Keratinocyte (primary cell): Measurements from ENCODE around the gene NMT1. TPM values are rescaled to one million over a fixed set of nuclear protein-coding genes. Genes with fewer than 3 reads are reported as not detected.

Source experiments
- DNase-seq: peaks from one replicate; pipeline ENCODE4 v3.0.0-alpha.2; 2011; ENCODE audit warnings: low read depth, missing footprints, low spot score
- FAIRE-seq: peaks from 2 replicates; lab custom pipeline; 2011; peaks lifted over from hg19 to GRCh38; lab: Jason Lieb, UNC
- H2AFZ ChIP-seq: 2 replicates; pipeline ENCODE4 v1.6.0; 2012; ENCODE audit warnings: low read length, control low read depth, inconsistent platforms; ENCODE audit not compliant: control insufficient read depth
- H3K27ac ChIP-seq: 2 replicates; pipeline ENCODE4 v1.5.1; 2011; ENCODE audit warnings: low read length; ENCODE audit not compliant: control insufficient read depth, insufficient read depth
- H3K27me3 ChIP-seq: 3 replicates; pipeline ENCODE4 v1.6.0; 2011; ENCODE audit warnings: low read length; ENCODE audit not compliant: control insufficient read depth, insufficient read depth; ENCODE audit errors: extremely low read depth
- H3K36me3 ChIP-seq, 2 experiments: 2 replicates in 1 of 2; 3 replicates in 1 of 2; pipeline ENCODE4 v1.5.1; 2011; ENCODE audit warnings: low read length in 2 of 2, mild to moderate bottlenecking in 1 of 2; ENCODE audit not compliant: control insufficient read depth in 2 of 2, insufficient read depth in 2 of 2; ENCODE audit errors: extremely low read depth in 1 of 2
- H3K4me1 ChIP-seq: 3 replicates; pipeline ENCODE4 v1.5.1; 2011; ENCODE audit warnings: low read length; ENCODE audit not compliant: control insufficient read depth, insufficient read depth; ENCODE audit errors: extremely low read depth
- H3K4me2 ChIP-seq: 3 replicates; pipeline ENCODE4 v1.6.0; 2011; ENCODE audit warnings: low read depth, low read length; ENCODE audit not compliant: control insufficient read depth, insufficient read depth; ENCODE audit errors: extremely low read depth
- H3K4me3 ChIP-seq, 3 experiments: fragments of 200-600 bp in 1 of 3; sonication (generic) in 1 of 3; 2 replicates in 2 of 3; 3 replicates in 1 of 3; pipeline ENCODE4 v1.5.1; 2011 to 2016; ENCODE audit warnings: low read length in 3 of 3, mild to moderate bottlenecking in 3 of 3, control low read depth in 2 of 3, inconsistent platforms in 1 of 3, low read depth in 1 of 3, mixed read lengths in 1 of 3, mixed run types in 1 of 3, moderate library complexity in 1 of 3; ENCODE audit not compliant: control insufficient read depth in 2 of 3, insufficient read depth in 2 of 3; ENCODE audit errors: extremely low read depth in 1 of 3
- H3K79me2 ChIP-seq: 2 replicates; pipeline ENCODE4 v1.6.0; 2012; ENCODE audit warnings: low read length; ENCODE audit not compliant: control insufficient read depth, insufficient read depth
- H3K9ac ChIP-seq: 3 replicates; pipeline ENCODE4 v1.6.0; 2011; ENCODE audit warnings: low read length; ENCODE audit not compliant: control insufficient read depth, insufficient read depth; ENCODE audit errors: extremely low read depth
- H3K9me1 ChIP-seq: 3 replicates; pipeline ENCODE4 v1.6.0; 2011; ENCODE audit warnings: low read length; ENCODE audit not compliant: control insufficient read depth, insufficient read depth; ENCODE audit errors: extremely low read depth
- H3K9me3 ChIP-seq: 2 replicates; pipeline ENCODE4 v1.5.1; 2012; ENCODE audit warnings: low read depth, low read length; ENCODE audit not compliant: control insufficient read depth
- H4K20me1 ChIP-seq: 3 replicates; pipeline ENCODE4 v1.6.0; 2011; ENCODE audit warnings: low read length; ENCODE audit not compliant: control insufficient read depth, insufficient read depth; ENCODE audit errors: extremely low read depth
- CTCF ChIP-seq, 3 experiments: IDR thresholded peaks in 1 of 3; conservative IDR thresholded peaks in 1 of 3; optimal IDR thresholded peaks in 1 of 3; 2 replicates in 2 of 3; 3 replicates in 1 of 3; pipeline versions ENCODE3 to v1.5.1; 2011; ENCODE audit warnings: low read length in 3 of 3, mild to moderate bottlenecking in 3 of 3, moderate library complexity in 2 of 3, control low read depth in 1 of 3, inconsistent platforms in 1 of 3; ENCODE audit not compliant: insufficient read depth in 2 of 3; ENCODE audit errors: extremely low read depth in 1 of 3
- EZH2 ChIP-seq: IDR thresholded peaks from one replicate; pipeline ENCODE4 v1.6.1; 2012; ENCODE audit warnings: inconsistent platforms, mild to moderate bottlenecking, low read length, moderate library complexity
- dilution Hi-C: fragments of 300-500 bp; cut with MboI; formaldehyde crosslinking; loops from one replicate; pipeline ENCODE4 v1.7.0; 2020; ENCODE audit warnings: low sequenced_read_pairs; ENCODE audit not compliant: extremely low pct_ligation_motif_present
- polyA plus RNA-seq, 5 experiments: library from polyadenylated mRNA; depleted of rRNA in 3 of 5; stranded (reverse) in 3 of 5; stranded (forward) in 1 of 5; unstranded in 1 of 5; fragments of >200 nt; gene quantifications; 1 replicate in 1 of 5; 2 replicates in 3 of 5; 3 replicates in 1 of 5; pipeline versions ENCODE4 v1.2.1 to v1.2.3, GENCODE V29; 2011 to 2012; ENCODE audit warnings: missing spikeins in 2 of 5, low read depth in 1 of 5, low replicate concordance in 1 of 5

Gene NMT1
- polyA plus RNA-seq, 1 donor (not counting 4 experiments of a cell fraction or from before 2014, with no cell fraction given), result 101 TPM

DNA sequence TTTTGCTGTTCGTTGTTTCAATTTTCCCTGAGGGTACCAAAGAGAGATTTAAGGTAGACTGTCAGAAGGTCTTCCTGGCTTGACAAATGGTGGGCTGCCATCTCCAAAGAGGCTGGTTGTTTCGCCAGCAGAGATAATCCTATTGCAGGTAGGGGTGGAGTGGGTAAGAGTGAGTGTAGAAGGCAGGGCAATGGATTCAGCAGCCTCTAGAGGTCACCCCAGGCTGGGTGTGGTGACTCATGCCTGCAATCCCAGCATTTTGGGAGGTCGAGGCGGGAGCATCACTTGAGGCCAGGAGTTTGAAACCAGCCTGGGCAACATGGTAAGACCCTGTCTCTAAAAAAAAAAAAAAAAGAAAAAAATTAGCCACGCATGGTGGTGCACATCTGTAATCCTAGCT is 44.3 kb upstream of the NMT1 start:
- Histone ChIP-seq H3K9me3 (no peaks in the 10 kb centered on the region), H2AFZ (no peak overlapping the region), H3K9me1 (no peaks in the 10 kb centered on the region), H3K4me2 (no peak overlapping the region), H3K4me3 (no peak overlapping the region), H3K79me2 (no peaks in the 10 kb centered on the region), H3K27ac (no peak overlapping the region), H3K9ac (no peak overlapping the region), H3K36me3 (no peaks in the 10 kb centered on the region), H3K4me1 (peaks cover 15% of the 10 kb centered on the region), H3K27me3 (no peaks in the 10 kb centered on the region), H4K20me1 (no peaks in the 10 kb centered on the region)
- dilution Hi-C loops, result loop anchor here (25.0 kb wide), 1 partner anchor 105 kb away; the partner anchor contains the start of gene GFAP
- no peak for DNase-seq
- FAIRE-seq, result no peak
- TF ChIP-seq EZH2, result no peak
- TF ChIP-seq CTCF (optimal IDR thresholded peaks at IDR 0.05 in 1 of 3, IDR thresholded peaks at IDR 0.05 in 1 of 3, conservative IDR thresholded peaks at IDR 0.05 in 1 of 3; ENCODE audit: extremely low read depth in 1 of 3, insufficient read depth in 2 of 3, low read length in 3 of 3), result peak; percentile 41 to 69 (median 52)

- Histone ChIP-seq H3K4me1 (peaks cover 21% of the 10 kb centered on the region), H3K27ac (no peak overlapping the region), H3K79me2 (no peaks in the 10 kb centered on the region), H4K20me1 (no peaks in the 10 kb centered on the region), H3K9me3 (no peaks in the 10 kb centered on the region), H3K36me3 (peaks cover 0 to 1% of the 10 kb centered on the region in 2 experiments), H3K4me2 (peak overlapping the region; percentile 72), H3K27me3 (no peaks in the 10 kb centered on the region), H2AFZ (peak overlapping the region; percentile 59), H3K4me3 (peak overlapping the region in 1 of 3 experiments; percentile 58), H3K9me1 (no peaks in the 10 kb centered on the region), H3K9ac (peak overlapping the region; percentile 45)
- FAIRE-seq (no peak), DNase-seq (no peak)
- no peak for TF ChIP-seq EZH2
- no peak for TF ChIP-seq CTCF (optimal IDR thresholded peaks at IDR 0.05 in 1 of 3, IDR thresholded peaks at IDR 0.05 in 1 of 3, conservative IDR thresholded peaks at IDR 0.05 in 1 of 3; ENCODE audit: extremely low read depth in 1 of 3, insufficient read depth in 2 of 3, low read length in 3 of 3)
- dilution Hi-C loops, result loop anchor here (25.0 kb wide), 1 partner anchor 106 kb away; the partner anchor contains the start of gene GFAP
Observed at GRCh38 chr17:45018514-45018847, 42.6 kb upstream of the NMT1 start.
